ENCODE measurements around the gene ARL13A. TPM values are rescaled to one million over a fixed set of nuclear protein-coding genes. Genes with fewer than 3 reads are reported as not detected.

Gene ARL13A
- total RNA-seq, 1 donor from 2014 or later = not detected

GRCh38 chrX:100948557-100948956, 21.0 kb upstream of the ARL13A start:
- DNase-seq (ENCODE audit: extremely low spot score in 2 of 2) = no peak
- intact Hi-C loops (cut with DNase I) = no loop called here

GRCh38 chrX:100962811-100963210, 6.7 kb upstream of the ARL13A start:
- no peak overlapping the region for H3K4me3 ChIP-seq
- DNase-seq (ENCODE audit: extremely low spot score in 2 of 2) = no peak
- no peaks in the 10 kb centered on the region for H3K9me3 ChIP-seq
- no peaks in the 10 kb centered on the region for H3K4me1 ChIP-seq
- TF ChIP-seq POLR2AphosphoS5 (IDR thresholded peaks at IDR 0.05; ENCODE audit: insufficient read depth in 1 of 2, low read depth in 1 of 2) (no peak), POLR2A (IDR thresholded peaks at IDR 0.05) (no peak), CTCF (IDR thresholded peaks at IDR 0.05) (no peak)
- no peaks in the 10 kb centered on the region for H3K36me3 ChIP-seq
- H3K27me3 ChIP-seq = no peaks in the 10 kb centered on the region
- intact Hi-C loops (cut with DNase I) = no loop called here
- H3K27ac ChIP-seq = no peak overlapping the region

More at GRCh38 chrX:100948557-100948956, 21.0 kb upstream of the ARL13A start:
- no peaks in the 10 kb centered on the region for H3K27me3 ChIP-seq
- no peaks in the 10 kb centered on the region for H3K9me3 ChIP-seq
- no peak overlapping the region for H3K27ac ChIP-seq
- no peak overlapping the region for H3K4me3 ChIP-seq
- H3K4me1 ChIP-seq = no peaks in the 10 kb centered on the region
- no peaks in the 10 kb centered on the region for H3K36me3 ChIP-seq
- TF ChIP-seq POLR2A (IDR thresholded peaks at IDR 0.05) (no peak), POLR2AphosphoS5 (IDR thresholded peaks at IDR 0.05; ENCODE audit: insufficient read depth in 1 of 2, low read depth in 1 of 2) (no peak), CTCF (IDR thresholded peaks at IDR 0.05) (no peak)

- Histone ChIP-seq H3K4me3 (no peak overlapping the region), H3K27ac (no peak overlapping the region), H3K4me1 (no peaks in the 10 kb centered on the region), H3K9me3 (no peaks in the 10 kb centered on the region), H3K27me3 (no peaks in the 10 kb centered on the region), H3K36me3 (no peaks in the 10 kb centered on the region)
- DNase-seq (ENCODE audit: extremely low spot score in 2 of 2) = no peak
- intact Hi-C loops (cut with DNase I) = no loop called here
- TF ChIP-seq POLR2AphosphoS5 (IDR thresholded peaks at IDR 0.05; ENCODE audit: insufficient read depth in 1 of 2, low read depth in 1 of 2) (no peak), POLR2A (IDR thresholded peaks at IDR 0.05) (no peak), CTCF (IDR thresholded peaks at IDR 0.05) (no peak)
Measured at GRCh38 chrX:100964362-100964761, 5.1 kb upstream of the ARL13A start.

GRCh38 chrX:100969936-100970335, 428 bp downstream of the ARL13A start:
- Histone ChIP-seq H3K9me3 (no peaks in the 10 kb centered on the region), H3K36me3 (no peaks in the 10 kb centered on the region), H3K27ac (no peak overlapping the region), H3K27me3 (no peaks in the 10 kb centered on the region), H3K4me3 (no peak overlapping the region), H3K4me1 (no peaks in the 10 kb centered on the region)
- intact Hi-C loops (cut with DNase I) = no loop called here
- DNase-seq (ENCODE audit: extremely low spot score in 2 of 2) = no peak
- TF ChIP-seq CTCF (IDR thresholded peaks at IDR 0.05) (no peak), POLR2AphosphoS5 (IDR thresholded peaks at IDR 0.05; ENCODE audit: insufficient read depth in 1 of 2, low read depth in 1 of 2) (no peak), POLR2A (IDR thresholded peaks at IDR 0.05) (no peak)

GRCh38 chrX:100973411-100973810, 3.9 kb downstream of the ARL13A start:
- no peak for TF ChIP-seq POLR2AphosphoS5 (IDR thresholded peaks at IDR 0.05; ENCODE audit: insufficient read depth in 1 of 2, low read depth in 1 of 2)
- no peak for TF ChIP-seq POLR2A (IDR thresholded peaks at IDR 0.05)
- no peak for TF ChIP-seq CTCF (IDR thresholded peaks at IDR 0.05)
- H3K4me1 ChIP-seq = no peaks in the 10 kb centered on the region
- no peaks in the 10 kb centered on the region for H3K9me3 ChIP-seq
- intact Hi-C loops (cut with DNase I) = no loop called here
- H3K27me3 ChIP-seq = no peaks in the 10 kb centered on the region
- no peak overlapping the region for H3K27ac ChIP-seq
- H3K36me3 ChIP-seq = no peaks in the 10 kb centered on the region
- DNase-seq (ENCODE audit: extremely low spot score in 2 of 2) = no peak
- H3K4me3 ChIP-seq = no peak overlapping the region
